H9 (cell line): ENCODE measurements around the gene ANKRD44. TPM values are rescaled to one million over a fixed set of nuclear protein-coding genes. Genes with fewer than 3 reads are reported as not detected.

ENCODE experiments used
- DNase-seq: peaks from one replicate; pipeline ENCODE4 v3.0.0-alpha.2; 2017
- H2AFZ ChIP-seq: one replicate; pipeline ENCODE4 v1.6.1; 2013; ENCODE audit warnings: mild to moderate bottlenecking, low read length, control low read depth, moderate library complexity
- H2AK5ac ChIP-seq: 2 replicates; pipeline ENCODE4 v1.6.1; 2013; ENCODE audit warnings: low read length, control low read depth, mixed read lengths; ENCODE audit not compliant: insufficient read length
- H2BK120ac ChIP-seq: one replicate; pipeline ENCODE4 v1.6.1; 2013; ENCODE audit warnings: low read depth, mild to moderate bottlenecking, low read length, control low read depth, inconsistent platforms; ENCODE audit not compliant: poor library complexity, severe bottlenecking
- H2BK12ac ChIP-seq: 2 replicates; pipeline ENCODE4 v1.6.1; 2013; ENCODE audit warnings: low read length, control low read depth, mixed read lengths, low read depth; ENCODE audit not compliant: insufficient read length
- H2BK15ac ChIP-seq: 2 replicates; pipeline ENCODE4 v1.6.1; 2013; ENCODE audit warnings: low read depth, low read length, control low read depth
- H2BK20ac ChIP-seq: one replicate; pipeline ENCODE4 v1.6.1; 2013; ENCODE audit warnings: low read depth, mild to moderate bottlenecking, low read length, control low read depth, inconsistent platforms; ENCODE audit not compliant: poor library complexity, severe bottlenecking
- H2BK5ac ChIP-seq: 2 replicates; pipeline ENCODE4 v1.6.1; 2013; ENCODE audit warnings: low read length, control low read depth, mixed read lengths; ENCODE audit not compliant: insufficient read length
- H3K14ac ChIP-seq: 2 replicates; pipeline ENCODE4 v1.6.1; 2013; ENCODE audit warnings: low read length, control low read depth; ENCODE audit not compliant: insufficient read depth
- H3K18ac ChIP-seq: 2 replicates; pipeline ENCODE4 v1.6.1; 2013; ENCODE audit warnings: low read depth, mild to moderate bottlenecking, mixed read lengths, low read length, control low read depth; ENCODE audit not compliant: insufficient read length
- H3K23ac ChIP-seq: 2 replicates; pipeline ENCODE4 v1.6.1; 2013; ENCODE audit warnings: low read length, control low read depth, mixed read lengths, low read depth; ENCODE audit not compliant: insufficient read length
- H3K23me2 ChIP-seq: 2 replicates; pipeline ENCODE4 v1.6.1; 2013; ENCODE audit warnings: low read depth, mild to moderate bottlenecking, mixed read lengths, low read length, control low read depth; ENCODE audit not compliant: insufficient read length, poor library complexity, severe bottlenecking
- H3K27ac ChIP-seq: 2 replicates; pipeline ENCODE4 v1.5.1; 2013; ENCODE audit warnings: low read length, control low read depth, mixed read lengths, low read depth; ENCODE audit not compliant: insufficient read length
- H3K27me3 ChIP-seq: 2 replicates; pipeline ENCODE4 v1.6.1; 2013; ENCODE audit warnings: low read length, control low read depth, inconsistent platforms; ENCODE audit not compliant: insufficient read depth
- H3K4ac ChIP-seq: 2 replicates; pipeline ENCODE4 v1.6.1; 2013; ENCODE audit warnings: low read depth, mild to moderate bottlenecking, control low read depth, inconsistent platforms, low read length, moderate library complexity
- H3K4me1 ChIP-seq: 2 replicates; pipeline ENCODE4 v1.6.1; 2013; ENCODE audit warnings: low read length, control low read depth, inconsistent platforms; ENCODE audit not compliant: insufficient read depth
- H3K4me2 ChIP-seq: 2 replicates; pipeline ENCODE4 v1.6.1; 2013; ENCODE audit warnings: low read length, control low read depth, mixed read lengths; ENCODE audit not compliant: insufficient read length, insufficient read depth
- H3K56ac ChIP-seq: 2 replicates; pipeline ENCODE4 v1.6.1; 2013; ENCODE audit warnings: low read depth, mild to moderate bottlenecking, mixed read lengths, low read length, control low read depth; ENCODE audit not compliant: insufficient read length
- H3K79me1 ChIP-seq: 2 replicates; pipeline ENCODE4 v1.6.1; 2013; ENCODE audit warnings: low read depth, mild to moderate bottlenecking, moderate library complexity, low read length, control low read depth, inconsistent platforms; ENCODE audit not compliant: insufficient read depth, poor library complexity, severe bottlenecking
- H3K79me2 ChIP-seq: 2 replicates; pipeline ENCODE4 v1.6.1; 2013; ENCODE audit warnings: low read length, control low read depth, inconsistent platforms; ENCODE audit not compliant: insufficient read depth
- H3K9ac ChIP-seq: 2 replicates; pipeline ENCODE4 v1.6.1; 2013; ENCODE audit warnings: low read length, control low read depth, mixed read lengths; ENCODE audit not compliant: insufficient read length; ENCODE audit errors: extremely low read depth
- H3K9me3 ChIP-seq: one replicate; pipeline ENCODE4 v1.6.1; 2013; ENCODE audit warnings: low read depth, low read length, inconsistent platforms; ENCODE audit not compliant: control insufficient read depth
- H3T11ph ChIP-seq: one replicate; pipeline ENCODE4 v1.6.1; 2013; ENCODE audit warnings: mild to moderate bottlenecking, low read length, control low read depth, inconsistent platforms
- H4K20me1 ChIP-seq: one replicate; pipeline ENCODE4 v1.6.1; 2013; ENCODE audit not compliant: control insufficient read depth, insufficient read length, insufficient read depth
- H4K5ac ChIP-seq: 2 replicates; pipeline ENCODE4 v1.6.1; 2013; ENCODE audit warnings: low read depth, mild to moderate bottlenecking, mixed read lengths, low read length, control low read depth; ENCODE audit not compliant: insufficient read length
- H4K8ac ChIP-seq: replicated peaks from 2 replicates; pipeline ENCODE4 v1.6.1; 2013; ENCODE audit warnings: low read length, control low read depth, mixed read lengths, low read depth; ENCODE audit not compliant: insufficient read length
- H4K91ac ChIP-seq: 2 replicates; pipeline ENCODE4 v1.6.1; 2013; ENCODE audit warnings: low read depth, mild to moderate bottlenecking, moderate library complexity, mixed read lengths, low read length, control low read depth; ENCODE audit not compliant: insufficient read length
- H3K27ac Mint-ChIP-seq, 3 experiments: 2 replicates in 2 of 3; 3 replicates in 1 of 3; pipeline ENCODE4 v1.8.0; 2020 to 2021; ENCODE audit warnings: mixed read lengths in 3 of 3, mild to moderate bottlenecking in 1 of 3, moderate library complexity in 1 of 3
- H3K27me3 Mint-ChIP-seq: 2 replicates; pipeline ENCODE4 v1.8.0; 2021; ENCODE audit warnings: low read depth, mild to moderate bottlenecking, moderate library complexity, mixed read lengths
- H3K36me3 Mint-ChIP-seq, 3 experiments: 2 replicates in 2 of 3; 3 replicates in 1 of 3; pipeline ENCODE4 v1.8.0; 2020 to 2021; ENCODE audit warnings: low read depth in 3 of 3, mixed read lengths in 3 of 3; ENCODE audit not compliant: insufficient read depth in 1 of 3
- H3K4me1 Mint-ChIP-seq, 2 experiments: 2 replicates each; pipeline ENCODE4 v1.8.0; 2020; ENCODE audit warnings: mixed read lengths in 2 of 2
- H3K4me3 Mint-ChIP-seq, 2 experiments: 2 replicates in 1 of 2; 3 replicates in 1 of 2; pipeline ENCODE4 v1.8.0; 2020 to 2021; ENCODE audit warnings: mild to moderate bottlenecking in 2 of 2, mixed read lengths in 2 of 2, moderate library complexity in 1 of 2
- H3K9me3 Mint-ChIP-seq, 2 experiments: 2 replicates in 1 of 2; 3 replicates in 1 of 2; pipeline ENCODE4 v1.8.0; 2020; ENCODE audit warnings: mild to moderate bottlenecking in 2 of 2, mixed read lengths in 2 of 2, moderate library complexity in 1 of 2
- CTCF ChIP-seq: fragments of 200-600 bp; sonication (generic); conservative IDR thresholded peaks from 3 replicates; pipeline ENCODE4 v1.8.0; 2021; ENCODE audit warnings: antibody characterized with exemption, mild to moderate bottlenecking
- WGBS: extraction: QIAGEN DNeasy Blood & Tissue Kit; methylation state at CpG from one replicate; pipeline ENCODE4 v1.1.7; 2013; ENCODE audit warnings: missing lambda C conversion rate, low lambda C conversion rate, mixed read lengths; ENCODE audit not compliant: insufficient read length; ENCODE audit errors: extremely low coverage; 5-methylcytosine and 5-hydroxymethylcytosine counted together
- total RNA-seq: library from RNA; stranded (reverse); gene quantifications from 2 replicates; pipeline ENCODE4 v1.2.1, GENCODE V29; 2021

ANKRD44 gene
- total RNA-seq, 1 experiment from 2014 or later: 1.9 TPM

- Mint-ChIP-seq H3K27me3 (no peaks in the 10 kb centered on the region), H3K36me3 (no peaks in the 10 kb centered on the region), H3K9me3 (no peaks in the 10 kb centered on the region), H3K4me3 (no peak overlapping the region), H3K4me1 (no peaks in the 10 kb centered on the region; a peak in 1 of 4 replicates), H3K27ac (no peak overlapping the region)
- Histone ChIP-seq H3K14ac (no peak overlapping the region), H3K27ac (no peak overlapping the region), H3T11ph (no peak overlapping the region), H3K27me3 (no peaks in the 10 kb centered on the region), H3K4me2 (no peak overlapping the region), H4K20me1 (no peaks in the 10 kb centered on the region), H2BK5ac (no peak overlapping the region), H3K79me1 (no peaks in the 10 kb centered on the region), H2BK12ac (no peak overlapping the region), H3K56ac (no peak overlapping the region), H2BK15ac (no peak overlapping the region), H3K4me1 (no peaks in the 10 kb centered on the region), H3K23ac (no peak overlapping the region), H3K9me3 (no peaks in the 10 kb centered on the region), H3K23me2 (no peaks in the 10 kb centered on the region), H4K5ac (no peak overlapping the region), H2BK20ac (no peak overlapping the region), H3K79me2 (no peaks in the 10 kb centered on the region), H3K9ac (no peak overlapping the region), H3K18ac (no peak overlapping the region), H2AK5ac (no peak overlapping the region), H4K91ac (no peak overlapping the region), H2BK120ac (no peak overlapping the region), H4K8ac (no peak overlapping the region), H3K4ac (no peak overlapping the region), H2AFZ (no peak overlapping the region)
- TF ChIP-seq CTCF: no peak
- DNase-seq: no peak
- WGBS: no CpG with 5 or more reads among the region's 1 CpG
Observed at GRCh38 chr2:197071790-197072436, 238.7 kb downstream of the ANKRD44 start.
